GM18951 (cell line): Measurements from ENCODE around the gene ASTN1.

Experiments used
- POLR2A ChIP-seq: IDR thresholded peaks from 4 replicates; pipeline ENCODE4 v1.6.1; 2011; ENCODE audit warnings: mild to moderate bottlenecking; ENCODE audit not compliant: insufficient read length, insufficient read depth; ENCODE audit errors: extremely low read depth
- in situ Hi-C: fragments of 300-500 bp; cut with MboI; formaldehyde crosslinking; loops from one replicate; pipeline ENCODE4 v1.12.0; 2022; ENCODE audit warnings: low sequenced_read_pairs, mixed read lengths, inconsistent platforms; ENCODE audit not compliant: unreplicated experiment

Gene ASTN1

GRCh38 chr1:177173976-177174375, 9.5 kb upstream of the ASTN1 start:
- in situ Hi-C loops, result no loop called here
- TF ChIP-seq POLR2A, result no peak

- no peak for TF ChIP-seq POLR2A
- in situ Hi-C loops, result no loop called here
These were observed 8.4 kb upstream of the ASTN1 start for GRCh38 chr1:177172866-177173265.

GRCh38 chr1:177172272-177172671, 7.8 kb upstream of the ASTN1 start:
- in situ Hi-C loops, result no loop called here
- TF ChIP-seq POLR2A, result no peak

GRCh38 chr1:177171536-177172123, 7.1 kb upstream of the ASTN1 start:
- in situ Hi-C loops, result no loop called here
- TF ChIP-seq POLR2A, result no peak

- in situ Hi-C loops, result no loop called here
- TF ChIP-seq POLR2A, result no peak
These were observed 6.4 kb upstream of the ASTN1 start, which contains the start of gene BRINP2 for GRCh38 chr1:177170756-177171535. BRINP2 (plus strand) TSS chr1:177170958; CDS start chr1:177229877, 58,919 bp downstream.

- in situ Hi-C loops, result no loop called here
These were observed 542 bp upstream of the ASTN1 start for GRCh38 chr1:177165069-177165439.

GRCh38 chr1:177163844-177164379, 600 bp downstream of the ASTN1 start:
- no peak for TF ChIP-seq POLR2A
- in situ Hi-C loops, result no loop called here

More at GRCh38 chr1:177165069-177165439, 542 bp upstream of the ASTN1 start:
- no peak for TF ChIP-seq POLR2A

- in situ Hi-C loops, result no loop called here
- no peak for TF ChIP-seq POLR2A
These were observed 2.3 kb downstream of the ASTN1 start for GRCh38 chr1:177162243-177162642.

GRCh38 chr1:177146499-177146898, 18.0 kb downstream of the ASTN1 start:
- in situ Hi-C loops, result no loop called here
- TF ChIP-seq POLR2A, result no peak

- no peak for TF ChIP-seq POLR2A
- in situ Hi-C loops, result no loop called here
These were observed 19.1 kb downstream of the ASTN1 start for GRCh38 chr1:177145106-177146070.

- TF ChIP-seq POLR2A, result no peak
- in situ Hi-C loops, result no loop called here
These were observed 21.7 kb downstream of the ASTN1 start for GRCh38 chr1:177142791-177143271.

- in situ Hi-C loops, result no loop called here
- TF ChIP-seq POLR2A, result no peak
These were observed 22.5 kb downstream of the ASTN1 start for GRCh38 chr1:177142010-177142409.

- in situ Hi-C loops, result no loop called here
- TF ChIP-seq POLR2A, result no peak
These were observed 26.2 kb downstream of the ASTN1 start for GRCh38 chr1:177138347-177138746.
